GM12878 (cell line): Measurements from ENCODE around the gene C9orf50. TPM values are rescaled to one million over a fixed set of nuclear protein-coding genes. Genes with fewer than 3 reads are reported as not detected.
A peak's percentile ranks its signal among the peaks of the same experiment; 100 is the strongest.

Experiments used
- ATAC-seq: fragments of 200-7000 bp; cut with Tn5 transposase; 3 replicates; pipeline ENCODE4 v1.9.1; 2020; ENCODE audit warnings: mild to moderate bottlenecking, moderate library complexity
- BruUV-seq: library from RNA; stranded (reverse); fragments of 400-500 nt; replicated peaks from 2 replicates; lab custom pipeline; 2021; lab: Mats Ljungman, UMichigan
- CTCF ChIA-PET: fragments of 300-600 bp; sonication (Branson Sonifier 250); formaldehyde crosslinking; extraction: SDS; loops from one replicate; lab custom pipeline; 2021; ENCODE audit warnings: inconsistent platforms; lab: Yijun Ruan, JAX
- POLR2A ChIA-PET: fragments of 350-600 bp; formaldehyde crosslinking; extraction: SDS; loops from one replicate; lab custom pipeline; 2021; ENCODE audit warnings: inconsistent platforms; lab: Charles Lee
- RAD21 ChIA-PET: fragments of 300-600 bp; sonication (Branson Sonifier 250); formaldehyde crosslinking; loops from one replicate; lab custom pipeline; 2023; ENCODE audit warnings: antibody characterized with exemption; ENCODE audit not compliant: unreplicated experiment; lab: Charles Lee
- SMC1A ChIA-PET: fragments of 300-600 bp; sonication (Branson Sonifier 250); formaldehyde crosslinking; loops from one replicate; lab custom pipeline; 2023; ENCODE audit not compliant: unreplicated experiment, uncharacterized antibody; lab: Charles Lee
- DNase-seq: peaks from one replicate; pipeline ENCODE4 v3.0.0-alpha.2; 2011; ENCODE audit warnings: low read depth, low spot score
- FAIRE-seq: peaks from 3 replicates; lab custom pipeline; 2011; peaks lifted over from hg19 to GRCh38; lab: Jason Lieb, UNC
- H2AFZ ChIP-seq: 2 replicates; pipeline ENCODE4 v1.6.0; 2011; ENCODE audit warnings: low read depth, low read length, control low read depth; ENCODE audit not compliant: control insufficient read depth
- H3K27ac ChIP-seq: 2 replicates; pipeline ENCODE4 v1.5.1; 2011; ENCODE audit warnings: control low read depth; ENCODE audit not compliant: control insufficient read depth, insufficient read depth
- H3K27me3 ChIP-seq, 2 experiments: replicated peaks in 1 of 2; 2 replicates each; pipeline versions ENCODE4 v1.6.0 to v1.6.1; 2011; ENCODE audit warnings: low read length in 1 of 2; ENCODE audit not compliant: control insufficient read depth in 2 of 2, insufficient read depth in 2 of 2
- H3K36me3 ChIP-seq, 2 experiments: 2 replicates each; pipeline ENCODE4 v1.5.1; 2011; ENCODE audit warnings: low read length in 1 of 2; ENCODE audit not compliant: control insufficient read depth in 2 of 2, insufficient read depth in 2 of 2
- H3K4me1 ChIP-seq: 2 replicates; pipeline ENCODE4 v1.6.1; 2011; ENCODE audit warnings: mild to moderate bottlenecking, low read length, moderate library complexity, mixed read lengths; ENCODE audit not compliant: control insufficient read depth, insufficient read depth
- H3K4me2 ChIP-seq: 2 replicates; pipeline ENCODE4 v1.6.0; 2011; ENCODE audit warnings: control low read depth; ENCODE audit not compliant: control insufficient read depth, insufficient read depth
- H3K4me3 ChIP-seq: fragments of 200-600 bp; sonication (generic); 2 replicates; pipeline ENCODE4 v1.5.1; 2016
- H3K79me2 ChIP-seq: 2 replicates; pipeline ENCODE4 v1.6.0; 2011; ENCODE audit warnings: low read length; ENCODE audit not compliant: control insufficient read depth, insufficient read depth
- H3K9ac ChIP-seq: 2 replicates; pipeline ENCODE4 v1.8.0; 2011; ENCODE audit warnings: low read length, control low read depth, mixed read lengths; ENCODE audit not compliant: control insufficient read depth, insufficient read depth
- H3K9me3 ChIP-seq: replicated peaks from 3 replicates; pipeline ENCODE4 v1.5.1; 2011; ENCODE audit warnings: mild to moderate bottlenecking, low read length; ENCODE audit not compliant: control insufficient read depth, insufficient read depth
- H4K20me1 ChIP-seq: 2 replicates; pipeline ENCODE4 v1.6.0; 2011; ENCODE audit not compliant: control insufficient read depth, insufficient read depth
- BCL3 ChIP-seq: IDR thresholded peaks from 2 replicates; pipeline ENCODE4 v1.6.1; 2011; ENCODE audit warnings: borderline replicate concordance, low read depth, mild to moderate bottlenecking, moderate library complexity, low read length; ENCODE audit not compliant: insufficient read depth, poor library complexity, severe bottlenecking
- CTCF ChIP-seq, 3 experiments: IDR thresholded peaks in 2 of 3; conservative IDR thresholded peaks in 1 of 3; 2 replicates each; pipeline ENCODE4 v1.5.1; 2011; ENCODE audit warnings: low read depth in 3 of 3, low read length in 3 of 3, mild to moderate bottlenecking in 3 of 3, control low read depth in 2 of 3, moderate library complexity in 2 of 3, inconsistent platforms in 1 of 3, mixed read lengths in 1 of 3; ENCODE audit not compliant: control insufficient read depth in 2 of 3, insufficient read depth in 1 of 3; ENCODE audit errors: extremely low read depth in 1 of 3
- ETV6 ChIP-seq, 2 experiments: fragments of 450-650 bp in 1 of 2; IDR thresholded peaks in 1 of 2; conservative IDR thresholded peaks in 1 of 2; 2 replicates each; pipeline ENCODE4 v1.6.1; 2014; ENCODE audit warnings: antibody characterized with exemption in 1 of 2, borderline replicate concordance in 1 of 2, low read depth in 1 of 2, mild to moderate bottlenecking in 1 of 2, moderate library complexity in 1 of 2
- JUNB ChIP-seq: IDR thresholded peaks from 2 replicates; pipeline ENCODE4 v1.6.1; 2016; ENCODE audit warnings: antibody characterized with exemption, mild to moderate bottlenecking
- KAT2A ChIP-seq: conservative IDR thresholded peaks from 2 replicates; pipeline ENCODE4 v1.6.1; 2011; ENCODE audit warnings: low read depth, low read length; ENCODE audit not compliant: control insufficient read depth
- ZBTB4 ChIP-seq: fragments of 450-650 bp; formaldehyde crosslinking; IDR thresholded peaks from 2 replicates; pipeline ENCODE4 v1.4.0; 2022; ENCODE audit warnings: mild to moderate bottlenecking, moderate library complexity
- WGBS: methylation state at CpG from one replicate; pipeline ENCODE4 v1.1.6; 2016; ENCODE audit warnings: low lambda C conversion rate; ENCODE audit not compliant: insufficient replicate concordance, insufficient coverage; ENCODE audit errors: missing lambda C conversion rate; 5-methylcytosine and 5-hydroxymethylcytosine counted together
- in situ Hi-C: fragments of 300-500 bp; cut with MboI; formaldehyde crosslinking; loops from 9 replicates; pipeline ENCODE4 v1.14.3; 2018; ENCODE audit warnings: mixed read lengths
- intact Hi-C: fragments of 100-400 bp; cut with micrococcal nuclease; formaldehyde crosslinking; loops from one replicate; pipeline ENCODE4 v1.14.2; 2022; ENCODE audit not compliant: unreplicated experiment
- polyA plus RNA-seq, 11 experiments: library from polyadenylated mRNA; depleted of rRNA in 4 of 11; unstranded in 6 of 11; stranded (reverse) in 5 of 11; fragments of >200 nt; fragmentation: Nextera tagmentation in 4 of 11; fragmentation: Illumina TruSeq in 1 of 11; extraction: Ambion mirVana in 4 of 11; extraction: Trizol in 1 of 11; gene quantifications; 1 replicate in 1 of 11; 2 replicates in 10 of 11; pipeline versions ENCODE4 v1.2.1 to v1.2.3, GENCODE V29; 2011 to 2016; ENCODE audit warnings: inconsistent platforms in 2 of 11, missing spikeins in 2 of 11, low read depth in 1 of 11
- total RNA-seq, 4 experiments: library from RNA; depleted of rRNA in 3 of 4; stranded (reverse); fragments of >200 nt in 3 of 4; fragmentation: Illumina TruSeq in 1 of 4; extraction: Trizol in 1 of 4; gene quantifications; 2 replicates each; pipeline versions ENCODE4 v1.2.1 to v1.2.3, GENCODE V29; 2013 to 2021

The C9orf50 gene
- total and polyA plus RNA-seq, 10 of the 15 experiments (the other 5 are each of a cell fraction or from before 2014, with no cell fraction given): not detected

- TF ChIP-seq CTCF (IDR thresholded peaks at IDR 0.05 in 2 of 3, conservative IDR thresholded peaks at IDR 0.05 in 1 of 3; ENCODE audit: control insufficient read depth in 2 of 3, extremely low read depth in 1 of 3, insufficient read depth in 1 of 3, low read depth in 3 of 3, low read length in 3 of 3) (no peak), KAT2A (no peak)
These were observed 12.3 kb upstream of the C9orf50 start (continued) for GRCh38 chr9:129633207-129633606.

- Histone ChIP-seq H3K9ac (no peak overlapping the region), H3K4me2 (no peak overlapping the region), H3K4me3 (no peak overlapping the region), H3K79me2 (peaks cover 40% of the 10 kb centered on the region), H3K27me3 (no peaks in the 10 kb centered on the region), H3K9me3 (no peaks in the 10 kb centered on the region), H4K20me1 (no peaks in the 10 kb centered on the region; the same call in 1 of the 2 replicates), H3K27ac (no peak overlapping the region), H3K4me1 (peaks cover 9% of the 10 kb centered on the region; the same call in 1 of the 2 replicates), H2AFZ (no peak overlapping the region), H3K36me3 (peaks cover 17 to 28% of the 10 kb centered on the region in 2 experiments; a peak in 3 of 4 replicates)
- ChIA-PET RAD21 (no interaction called here), CTCF (no interaction called here), POLR2A (no interaction called here), SMC1A (no interaction called here)
- in situ Hi-C loops (no loop called here), intact Hi-C loops (no loop called here)
- peak; percentile 36 for TF ChIP-seq BCL3
- no peak for TF ChIP-seq ZBTB4
- no peak for TF ChIP-seq ETV6 (conservative IDR thresholded peaks at IDR 0.05 in 1 of 2, IDR thresholded peaks at IDR 0.05 in 1 of 2; ENCODE audit: borderline replicate concordance in 1 of 2, low read depth in 1 of 2)
- TF ChIP-seq JUNB: no peak
- DNase-seq: no peak
- 90% methylated on average over 13 of the region's 13 CpGs for WGBS
- ATAC-seq: no peak
- FAIRE-seq: no peak
- no TSS peak for BruUV-seq
These were observed 11.6 kb upstream of the C9orf50 start for GRCh38 chr9:129632460-129632859.
